GM12878 (cell line): ENCODE results near the gene GLB1L2. TPM values are rescaled to one million over a fixed set of nuclear protein-coding genes. Genes with fewer than 3 reads are reported as not detected.

Experiments
- ATAC-seq: fragments of 200-7000 bp; cut with Tn5 transposase; 3 replicates; pipeline ENCODE4 v1.9.1; 2020; ENCODE audit warnings: mild to moderate bottlenecking, moderate library complexity
- BruUV-seq: library from RNA; stranded (reverse); fragments of 400-500 nt; replicated peaks from 2 replicates; lab custom pipeline; 2021; lab: Mats Ljungman, UMichigan
- CTCF ChIA-PET: fragments of 300-600 bp; sonication (Branson Sonifier 250); formaldehyde crosslinking; extraction: SDS; loops from one replicate; lab custom pipeline; 2021; ENCODE audit warnings: inconsistent platforms; lab: Yijun Ruan, JAX
- POLR2A ChIA-PET: fragments of 350-600 bp; formaldehyde crosslinking; extraction: SDS; loops from one replicate; lab custom pipeline; 2021; ENCODE audit warnings: inconsistent platforms; lab: Charles Lee
- RAD21 ChIA-PET: fragments of 300-600 bp; sonication (Branson Sonifier 250); formaldehyde crosslinking; loops from one replicate; lab custom pipeline; 2023; ENCODE audit warnings: antibody characterized with exemption; ENCODE audit not compliant: unreplicated experiment; lab: Charles Lee
- SMC1A ChIA-PET: fragments of 300-600 bp; sonication (Branson Sonifier 250); formaldehyde crosslinking; loops from one replicate; lab custom pipeline; 2023; ENCODE audit not compliant: unreplicated experiment, uncharacterized antibody; lab: Charles Lee
- DNase-seq: peaks from one replicate; pipeline ENCODE4 v3.0.0-alpha.2; 2011; ENCODE audit warnings: low read depth, low spot score
- FAIRE-seq: peaks from 3 replicates; lab custom pipeline; 2011; peaks lifted over from hg19 to GRCh38; lab: Jason Lieb, UNC
- H2AFZ ChIP-seq: 2 replicates; pipeline ENCODE4 v1.6.0; 2011; ENCODE audit warnings: low read depth, low read length, control low read depth; ENCODE audit not compliant: control insufficient read depth
- H3K27ac ChIP-seq: 2 replicates; pipeline ENCODE4 v1.5.1; 2011; ENCODE audit warnings: control low read depth; ENCODE audit not compliant: control insufficient read depth, insufficient read depth
- H3K27me3 ChIP-seq, 2 experiments: replicated peaks in 1 of 2; 2 replicates each; pipeline versions ENCODE4 v1.6.0 to v1.6.1; 2011; ENCODE audit warnings: low read length in 1 of 2; ENCODE audit not compliant: control insufficient read depth in 2 of 2, insufficient read depth in 2 of 2
- H3K36me3 ChIP-seq, 2 experiments: 2 replicates each; pipeline ENCODE4 v1.5.1; 2011; ENCODE audit warnings: low read length in 1 of 2; ENCODE audit not compliant: control insufficient read depth in 2 of 2, insufficient read depth in 2 of 2
- H3K4me1 ChIP-seq: 2 replicates; pipeline ENCODE4 v1.6.1; 2011; ENCODE audit warnings: mild to moderate bottlenecking, low read length, moderate library complexity, mixed read lengths; ENCODE audit not compliant: control insufficient read depth, insufficient read depth
- H3K4me2 ChIP-seq: 2 replicates; pipeline ENCODE4 v1.6.0; 2011; ENCODE audit warnings: control low read depth; ENCODE audit not compliant: control insufficient read depth, insufficient read depth
- H3K4me3 ChIP-seq: fragments of 200-600 bp; sonication (generic); 2 replicates; pipeline ENCODE4 v1.5.1; 2016
- H3K79me2 ChIP-seq: 2 replicates; pipeline ENCODE4 v1.6.0; 2011; ENCODE audit warnings: low read length; ENCODE audit not compliant: control insufficient read depth, insufficient read depth
- H3K9ac ChIP-seq: 2 replicates; pipeline ENCODE4 v1.8.0; 2011; ENCODE audit warnings: low read length, control low read depth, mixed read lengths; ENCODE audit not compliant: control insufficient read depth, insufficient read depth
- H3K9me3 ChIP-seq: replicated peaks from 3 replicates; pipeline ENCODE4 v1.5.1; 2011; ENCODE audit warnings: mild to moderate bottlenecking, low read length; ENCODE audit not compliant: control insufficient read depth, insufficient read depth
- H4K20me1 ChIP-seq: 2 replicates; pipeline ENCODE4 v1.6.0; 2011; ENCODE audit not compliant: control insufficient read depth, insufficient read depth
- BCL11A ChIP-seq: IDR thresholded peaks from 2 replicates; pipeline ENCODE4 v1.6.1; 2011; ENCODE audit warnings: low read depth, low read length
- BRCA1 ChIP-seq: IDR thresholded peaks from 2 replicates; pipeline ENCODE4 v1.6.1; 2011; ENCODE audit warnings: low read depth, low read length, improper control_type of control experiment
- CBX5 ChIP-seq: sonication (generic); IDR thresholded peaks from 2 replicates; pipeline ENCODE4 v1.6.1; 2016; ENCODE audit warnings: low read depth, moderate library complexity, mild to moderate bottlenecking, inconsistent platforms
- FOS ChIP-seq: IDR thresholded peaks from 3 replicates; pipeline ENCODE4 v1.6.1; 2011; ENCODE audit warnings: borderline replicate concordance; ENCODE audit not compliant: insufficient read length; ENCODE audit errors: extremely low read depth
- HDGF ChIP-seq: fragments of 450-650 bp; IDR thresholded peaks from 2 replicates; pipeline ENCODE4 v1.6.1; 2016; ENCODE audit warnings: antibody characterized with exemption
- JUND ChIP-seq: IDR thresholded peaks from 2 replicates; pipeline ENCODE4 v1.6.1; 2012; ENCODE audit warnings: low read depth, mild to moderate bottlenecking, low read length, improper control_type of control experiment, moderate library complexity
- KAT2A ChIP-seq: conservative IDR thresholded peaks from 2 replicates; pipeline ENCODE4 v1.6.1; 2011; ENCODE audit warnings: low read depth, low read length; ENCODE audit not compliant: control insufficient read depth
- MEF2B ChIP-seq: fragments of 450-650 bp; IDR thresholded peaks from 2 replicates; pipeline ENCODE4 v1.6.1; 2018; ENCODE audit warnings: mild to moderate bottlenecking, moderate library complexity; ENCODE audit not compliant: partially characterized antibody, poor library complexity, severe bottlenecking
- NBN ChIP-seq: fragments of 450-650 bp; IDR thresholded peaks from 2 replicates; pipeline ENCODE4 v1.6.1; 2016
- PAX5 ChIP-seq: IDR thresholded peaks from 2 replicates; pipeline ENCODE4 v1.6.1; 2011; ENCODE audit warnings: low read depth, low read length, borderline replicate concordance
- PAX8 ChIP-seq: fragments of 450-650 bp; IDR thresholded peaks from 2 replicates; pipeline ENCODE4 v1.6.1; 2017; ENCODE audit warnings: mild to moderate bottlenecking, moderate library complexity
- POLR2A ChIP-seq: IDR thresholded peaks from 2 replicates; pipeline ENCODE4 v1.6.1; 2011; ENCODE audit warnings: low read depth, mild to moderate bottlenecking, low read length
- RFX5 ChIP-seq: IDR thresholded peaks from 2 replicates; pipeline ENCODE4 v1.6.1; 2011; ENCODE audit warnings: low read depth, low read length, improper control_type of control experiment
- SIX5 ChIP-seq: IDR thresholded peaks from 2 replicates; pipeline ENCODE4 v1.6.1; 2011; ENCODE audit warnings: mild to moderate bottlenecking, low read depth, low read length, moderate library complexity; ENCODE audit not compliant: severe bottlenecking
- SREBF2 ChIP-seq: IDR thresholded peaks from 2 replicates; pipeline ENCODE4 v1.6.1; 2012; ENCODE audit warnings: mild to moderate bottlenecking, low read length
- STAT3 ChIP-seq: IDR thresholded peaks from 2 replicates; pipeline ENCODE4 v1.6.1; 2011; ENCODE audit warnings: low read depth, low read length, improper control_type of control experiment
- ZNF207 ChIP-seq: fragments of 450-650 bp; IDR thresholded peaks from 2 replicates; pipeline ENCODE4 v1.6.1; 2014; ENCODE audit warnings: antibody characterized with exemption, mild to moderate bottlenecking, borderline replicate concordance
- ZNF384 ChIP-seq: IDR thresholded peaks from 2 replicates; pipeline ENCODE4 v1.6.1; 2012; ENCODE audit warnings: low read depth, mild to moderate bottlenecking, low read length, improper control_type of control experiment, borderline replicate concordance
- WGBS: methylation state at CpG from one replicate; pipeline ENCODE4 v1.1.6; 2016; ENCODE audit warnings: low lambda C conversion rate; ENCODE audit not compliant: insufficient replicate concordance, insufficient coverage; ENCODE audit errors: missing lambda C conversion rate; 5-methylcytosine and 5-hydroxymethylcytosine counted together
- in situ Hi-C: fragments of 300-500 bp; cut with MboI; formaldehyde crosslinking; loops from 9 replicates; pipeline ENCODE4 v1.14.3; 2018; ENCODE audit warnings: mixed read lengths
- intact Hi-C: fragments of 100-400 bp; cut with micrococcal nuclease; formaldehyde crosslinking; loops from one replicate; pipeline ENCODE4 v1.14.2; 2022; ENCODE audit not compliant: unreplicated experiment
- polyA plus RNA-seq, 11 experiments: library from polyadenylated mRNA; depleted of rRNA in 4 of 11; unstranded in 6 of 11; stranded (reverse) in 5 of 11; fragments of >200 nt; fragmentation: Nextera tagmentation in 4 of 11; fragmentation: Illumina TruSeq in 1 of 11; extraction: Ambion mirVana in 4 of 11; extraction: Trizol in 1 of 11; gene quantifications; 1 replicate in 1 of 11; 2 replicates in 10 of 11; pipeline versions ENCODE4 v1.2.1 to v1.2.3, GENCODE V29; 2011 to 2016; ENCODE audit warnings: inconsistent platforms in 2 of 11, missing spikeins in 2 of 11, low read depth in 1 of 11
- total RNA-seq, 4 experiments: library from RNA; depleted of rRNA in 3 of 4; stranded (reverse); fragments of >200 nt in 3 of 4; fragmentation: Illumina TruSeq in 1 of 4; extraction: Trizol in 1 of 4; gene quantifications; 2 replicates each; pipeline versions ENCODE4 v1.2.1 to v1.2.3, GENCODE V29; 2013 to 2021
- TF ChIP-seq, protein P1 (sequence below): IDR thresholded peaks from 2 replicates; pipeline ENCODE4 v1.6.1; 2012; ENCODE audit warnings: low read depth, low read length, improper control_type of control experiment
- TF ChIP-seq, protein P2 (sequence below): IDR thresholded peaks from 2 replicates; pipeline ENCODE4 v1.6.1; 2011; ENCODE audit warnings: low read depth, mild to moderate bottlenecking, low read length, moderate library complexity, borderline replicate concordance; ENCODE audit errors: extremely low read depth

The GLB1L2 gene
- total and polyA plus RNA-seq, 10 of the 15 experiments (the other 5 are each of a cell fraction or from before 2014, with no cell fraction given), result 0.04 to 0.85 (median 0.49) TPM

DNA sequence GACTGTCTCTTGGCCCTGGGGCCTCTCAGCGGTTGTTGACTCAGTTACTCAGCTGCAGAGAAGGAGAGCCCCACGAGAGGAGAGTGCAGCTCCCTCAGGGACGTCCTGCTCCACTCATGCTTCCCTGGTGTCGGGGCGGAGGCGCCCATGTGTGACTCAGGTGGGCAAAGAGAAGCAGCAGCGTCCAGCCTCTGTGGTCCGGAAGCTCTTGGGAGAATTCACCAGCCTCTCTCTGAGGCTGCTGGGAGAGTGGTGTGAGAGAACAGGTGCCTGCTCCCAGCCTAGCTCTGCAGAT is 25.7 kb downstream of the GLB1L2 start:
- no peaks in the 10 kb centered on the region for H4K20me1 ChIP-seq
- H3K27me3 ChIP-seq, result no peaks in the 10 kb centered on the region; a peak in 1 of 4 replicates
- DNase-seq, result no peak
- no peaks in the 10 kb centered on the region for H3K9me3 ChIP-seq
- no peaks in the 10 kb centered on the region for H3K36me3 ChIP-seq
- H3K4me1 ChIP-seq, result no peaks in the 10 kb centered on the region
- ChIA-PET POLR2A (no interaction called here), SMC1A (no interaction called here), RAD21 (no interaction called here), CTCF (no interaction called here)
- intact Hi-C loops, result loop anchor here (10.0 kb wide), 1 partner anchor 153 kb away; no protein-coding TSS in a partner anchor
- TF ChIP-seq MEF2B (no peak), BRCA1 (no peak), SREBF2 (no peak), FOS (no peak), PAX8 (no peak), KAT2A (no peak), RFX5 (no peak), PAX5 (no peak), ZNF207 (no peak), ZNF384 (no peak), STAT3 (no peak), SIX5 (no peak), CBX5 (no peak), HDGF (no peak), NBN (no peak), BCL11A (no peak), POLR2A (no peak), JUND (no peak)
- TF ChIP-seq, protein P1, sequence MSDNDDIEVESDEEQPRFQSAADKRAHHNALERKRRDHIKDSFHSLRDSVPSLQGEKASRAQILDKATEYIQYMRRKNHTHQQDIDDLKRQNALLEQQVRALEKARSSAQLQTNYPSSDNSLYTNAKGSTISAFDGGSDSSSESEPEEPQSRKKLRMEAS, result no peak
- TF ChIP-seq, protein P2, sequence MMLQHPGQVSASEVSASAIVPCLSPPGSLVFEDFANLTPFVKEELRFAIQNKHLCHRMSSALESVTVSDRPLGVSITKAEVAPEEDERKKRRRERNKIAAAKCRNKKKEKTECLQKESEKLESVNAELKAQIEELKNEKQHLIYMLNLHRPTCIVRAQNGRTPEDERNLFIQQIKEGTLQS, result no peak
- H3K27ac ChIP-seq, result no peak overlapping the region
- FAIRE-seq, result no peak
- ATAC-seq, result no peak
- BruUV-seq, result no TSS peak
- 63% methylated on average over 8 of the region's 8 CpGs for WGBS
- in situ Hi-C loops, result no loop called here
- H3K79me2 ChIP-seq, result no peaks in the 10 kb centered on the region
- no peak overlapping the region for H2AFZ ChIP-seq
- no peak overlapping the region for H3K4me3 ChIP-seq
- no peak overlapping the region for H3K9ac ChIP-seq
- no peak overlapping the region for H3K4me2 ChIP-seq
